ENCODE measurements around the gene TRERF1. TPM values are rescaled to one million over a fixed set of nuclear protein-coding genes. Genes with fewer than 3 reads are reported as not detected.

The TRERF1 gene
- total and polyA plus RNA-seq, 12 donors = 4.7 to 16.6 (median 8.0) TPM

GRCh38 chr6:42368181-42368580 is 83.5 kb downstream of the TRERF1 start:
- Histone ChIP-seq H3K27me3 (no peaks in the 10 kb centered on the region), H3K4me1 (replicated peaks in 1 of 2) (peaks cover 8 to 45% of the 10 kb centered on the region in 2 donors), H3K27ac (peak overlapping the region in 1 of 5 donors; percentile 32), H3K9me3 (replicated peaks in 1 of 3) (no peaks in the 10 kb centered on the region), H3K4me3 (no peak overlapping the region), H3K36me3 (replicated peaks in 1 of 2) (no peaks in the 10 kb centered on the region)
- peak in 1 of 7 donors; percentile 39 for DNase-seq
- intact Hi-C loops (cut with DNase I) = no loop called here
- WGBS, 4 donors = 64 to 75% (median 72%) methylated on average over 7 of the region's 7 CpGs
- no peak for TF ChIP-seq POLR2A (IDR thresholded peaks at IDR 0.05)
- no peak for TF ChIP-seq CTCF (IDR thresholded peaks at IDR 0.05)

- peak overlapping the region in 2 of 5 donors; percentile 3 to 32 for H3K27ac ChIP-seq
- TF ChIP-seq CTCF (IDR thresholded peaks at IDR 0.05) (no peak), POLR2A (IDR thresholded peaks at IDR 0.05) (no peak)
- H3K27me3 ChIP-seq = no peaks in the 10 kb centered on the region
- no peak overlapping the region for H3K4me3 ChIP-seq
- H3K36me3 ChIP-seq (replicated peaks in 1 of 2) = no peaks in the 10 kb centered on the region
- peak in 2 of 7 donors; percentile 13 to 48 for DNase-seq
- no peaks in the 10 kb centered on the region for H3K9me3 ChIP-seq (replicated peaks in 1 of 3)
- peaks cover 8 to 45% of the 10 kb centered on the region in 2 donors for H3K4me1 ChIP-seq (replicated peaks in 1 of 2)
- WGBS, 4 donors = 51 to 70% (median 64%) methylated on average over 13 to 14 of the region's 14 CpGs
- intact Hi-C loops (cut with DNase I) = no loop called here
Observed at GRCh38 chr6:42367353-42368011, 84.2 kb downstream of the TRERF1 start.

GRCh38 chr6:42366999-42367352 is 84.8 kb downstream of the TRERF1 start:
- no peaks in the 10 kb centered on the region for H3K27me3 ChIP-seq
- no peak overlapping the region for H3K4me3 ChIP-seq
- TF ChIP-seq POLR2A (IDR thresholded peaks at IDR 0.05) (no peak), CTCF (IDR thresholded peaks at IDR 0.05) (no peak)
- intact Hi-C loops (cut with DNase I) = no loop called here
- DNase-seq = no peak
- H3K27ac ChIP-seq = peak overlapping the region in 2 of 5 donors; percentile 3 to 51
- no peaks in the 10 kb centered on the region for H3K36me3 ChIP-seq (replicated peaks in 1 of 2)
- H3K4me1 ChIP-seq (replicated peaks in 1 of 2) = peaks cover 8 to 45% of the 10 kb centered on the region in 2 donors
- WGBS, 4 donors = 82 to 88% (median 85%) methylated on average over 3 of the region's 3 CpGs
- no peaks in the 10 kb centered on the region for H3K9me3 ChIP-seq (replicated peaks in 1 of 3)

GRCh38 chr6:42366011-42366705 is 85.6 kb downstream of the TRERF1 start:
- TF ChIP-seq POLR2A (IDR thresholded peaks at IDR 0.05) = no peak
- TF ChIP-seq CTCF (IDR thresholded peaks at IDR 0.05) = no peak
- H3K27ac ChIP-seq = peak overlapping the region in 1 of 5 donors; percentile 13
- H3K4me1 ChIP-seq (replicated peaks in 1 of 2) = peaks cover 8 to 45% of the 10 kb centered on the region in 2 donors
- H3K9me3 ChIP-seq (replicated peaks in 1 of 3) = no peaks in the 10 kb centered on the region
- no peak overlapping the region for H3K4me3 ChIP-seq
- H3K27me3 ChIP-seq = no peaks in the 10 kb centered on the region
- 92 to 96% (median 95%) methylated on average over 5 of the region's 5 CpGs for WGBS, 4 donors
- intact Hi-C loops (cut with DNase I) = no loop called here
- no peaks in the 10 kb centered on the region for H3K36me3 ChIP-seq (replicated peaks in 1 of 2)
- DNase-seq = no peak
